ENCODE measurements around the gene DPP6.
"Not testable (repeated sequence)": the region's sequence is repeated elsewhere in the genome, so short reads cannot be mapped to it uniquely, and the experiment has no call there.

DPP6 gene

GRCh38 chr7:154051643-154052529 is at the start of gene DPP6:
DPP6 (plus strand) TSS chr7:154052398.
- H3K36me3 ChIP-seq (ENCODE audit: control insufficient read depth in 1 of 2, insufficient read depth in 2 of 2, low read length in 2 of 2); H3K27me3 ChIP-seq (ENCODE audit: control insufficient read depth in 1 of 2, insufficient read depth in 2 of 2, low read length in 2 of 2); H3K4me3 ChIP-seq (ENCODE audit: low read depth in 1 of 2, low read length in 2 of 2); H3K9me3 ChIP-seq (ENCODE audit: control insufficient read depth in 1 of 2, low read length in 2 of 2); H3K4me1 ChIP-seq (ENCODE audit: control insufficient read depth in 1 of 2, insufficient read depth in 2 of 2, low read length in 2 of 2); H3K9ac ChIP-seq (ENCODE audit: low read depth in 1 of 2, low read length in 2 of 2); H3K27ac ChIP-seq (ENCODE audit: low read depth, low read length): not testable (repeated sequence)

DNA sequence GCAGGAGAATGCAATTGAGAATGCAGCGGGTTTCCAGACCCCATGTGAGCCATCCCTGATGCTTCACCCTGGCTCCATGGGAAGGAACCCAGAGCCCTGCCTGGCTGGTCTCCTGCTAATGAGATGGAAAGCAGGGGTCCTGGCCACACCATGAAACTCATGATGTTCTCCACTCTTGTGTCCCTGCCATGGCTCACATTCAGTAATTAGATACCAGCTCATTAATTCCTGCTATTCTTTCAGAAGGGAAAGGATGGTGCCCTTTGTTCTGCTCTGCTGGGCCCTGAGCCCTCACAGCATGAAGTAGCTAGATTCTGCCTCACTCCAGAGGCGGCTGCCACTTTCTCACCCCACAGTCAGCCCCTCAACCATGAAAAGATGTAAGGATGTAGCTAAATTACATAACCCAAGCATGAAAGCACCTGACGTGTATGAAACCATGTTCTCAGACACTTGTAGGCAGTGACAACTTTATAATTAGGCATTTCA is 42.7 kb upstream of the DPP6 start:
- not testable (repeated sequence) for H3K4me1 ChIP-seq (ENCODE audit: control insufficient read depth in 1 of 2, insufficient read depth in 2 of 2, low read length in 2 of 2); H3K4me3 ChIP-seq (ENCODE audit: low read depth in 1 of 2, low read length in 2 of 2); H3K9ac ChIP-seq (ENCODE audit: low read depth in 1 of 2, low read length in 2 of 2); H3K9me3 ChIP-seq (ENCODE audit: control insufficient read depth in 1 of 2, low read length in 2 of 2); H3K27ac ChIP-seq (ENCODE audit: low read depth, low read length); H3K27me3 ChIP-seq (ENCODE audit: control insufficient read depth in 1 of 2, insufficient read depth in 2 of 2, low read length in 2 of 2); H3K36me3 ChIP-seq (ENCODE audit: control insufficient read depth in 1 of 2, insufficient read depth in 2 of 2, low read length in 2 of 2)

DNA sequence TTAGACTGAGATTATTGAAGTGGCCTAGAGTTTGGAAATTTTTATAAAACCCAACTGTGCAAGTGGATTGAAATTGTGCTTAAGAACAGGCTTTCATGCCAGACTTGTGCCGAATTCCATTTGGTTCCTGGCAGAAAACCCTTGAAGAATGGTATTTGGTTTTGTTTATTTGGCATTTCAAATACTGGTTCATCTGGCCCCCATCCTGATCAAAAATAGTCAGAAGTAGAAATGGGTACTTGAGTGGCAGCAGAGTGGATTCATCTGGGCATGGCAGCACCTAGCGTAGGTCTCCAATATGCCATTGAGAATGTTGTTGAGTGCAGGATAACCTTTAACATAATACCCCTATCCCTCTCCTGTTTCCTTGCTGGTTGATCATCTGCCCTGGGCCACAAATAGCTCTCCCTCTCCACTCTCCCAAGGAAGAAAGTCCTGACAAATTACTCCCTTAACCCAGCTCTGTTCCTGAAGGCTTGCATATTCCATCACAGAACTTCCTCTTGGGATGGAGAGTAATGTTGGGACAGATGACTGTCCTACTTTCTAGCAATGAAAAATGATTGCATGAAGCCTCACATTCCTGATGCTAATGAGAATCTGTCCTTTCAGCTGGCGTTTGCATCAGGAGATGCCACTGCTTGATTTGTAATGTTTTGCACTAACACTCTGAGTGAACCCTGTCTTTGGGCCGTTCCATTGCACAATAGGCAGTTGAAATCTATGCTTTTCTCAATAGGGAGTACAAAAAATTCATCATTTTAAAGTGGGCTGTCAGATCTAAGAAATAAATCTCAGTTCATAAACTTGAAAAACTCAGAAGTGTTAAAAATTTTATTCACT is 41.3 kb upstream of the DPP6 start:
- H3K9me3 ChIP-seq (ENCODE audit: control insufficient read depth in 1 of 2, low read length in 2 of 2); H3K27me3 ChIP-seq (ENCODE audit: control insufficient read depth in 1 of 2, insufficient read depth in 2 of 2, low read length in 2 of 2); H3K4me3 ChIP-seq (ENCODE audit: low read depth in 1 of 2, low read length in 2 of 2); H3K36me3 ChIP-seq (ENCODE audit: control insufficient read depth in 1 of 2, insufficient read depth in 2 of 2, low read length in 2 of 2); H3K27ac ChIP-seq (ENCODE audit: low read depth, low read length); H3K9ac ChIP-seq (ENCODE audit: low read depth in 1 of 2, low read length in 2 of 2); H3K4me1 ChIP-seq (ENCODE audit: control insufficient read depth in 1 of 2, insufficient read depth in 2 of 2, low read length in 2 of 2): not testable (repeated sequence)

DNA sequence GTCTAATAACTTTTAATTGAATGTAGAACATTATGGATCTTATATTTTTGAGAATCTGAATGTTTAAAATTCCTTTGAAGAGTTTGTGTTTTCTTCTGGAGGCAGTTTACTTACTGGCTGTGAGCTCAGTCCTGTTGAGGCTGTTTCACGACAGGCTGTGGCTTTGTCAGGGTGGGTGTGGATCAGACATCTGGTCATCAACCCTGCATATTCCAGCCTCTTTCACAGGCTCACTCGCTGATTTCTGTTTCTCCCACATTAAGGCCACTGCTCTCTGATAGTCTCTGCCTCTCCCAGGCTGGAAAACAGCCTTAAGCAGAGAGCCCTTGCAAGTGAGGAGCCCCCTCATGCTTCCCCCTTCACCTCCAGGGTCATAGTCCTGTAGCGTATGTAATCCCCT is 39.4 kb upstream of the DPP6 start:
- H3K36me3 ChIP-seq (ENCODE audit: control insufficient read depth in 1 of 2, insufficient read depth in 2 of 2, low read length in 2 of 2); H3K9me3 ChIP-seq (ENCODE audit: control insufficient read depth in 1 of 2, low read length in 2 of 2); H3K4me3 ChIP-seq (ENCODE audit: low read depth in 1 of 2, low read length in 2 of 2); H3K9ac ChIP-seq (ENCODE audit: low read depth in 1 of 2, low read length in 2 of 2); H3K4me1 ChIP-seq (ENCODE audit: control insufficient read depth in 1 of 2, insufficient read depth in 2 of 2, low read length in 2 of 2); H3K27me3 ChIP-seq (ENCODE audit: control insufficient read depth in 1 of 2, insufficient read depth in 2 of 2, low read length in 2 of 2); H3K27ac ChIP-seq (ENCODE audit: low read depth, low read length): not testable (repeated sequence)

GRCh38 chr7:154015636-154016035 is 36.6 kb upstream of the DPP6 start:
- H3K9me3 ChIP-seq (ENCODE audit: control insufficient read depth in 1 of 2, low read length in 2 of 2); H3K9ac ChIP-seq (ENCODE audit: low read depth in 1 of 2, low read length in 2 of 2); H3K36me3 ChIP-seq (ENCODE audit: control insufficient read depth in 1 of 2, insufficient read depth in 2 of 2, low read length in 2 of 2); H3K4me3 ChIP-seq (ENCODE audit: low read depth in 1 of 2, low read length in 2 of 2); H3K4me1 ChIP-seq (ENCODE audit: control insufficient read depth in 1 of 2, insufficient read depth in 2 of 2, low read length in 2 of 2); H3K27ac ChIP-seq (ENCODE audit: low read depth, low read length); H3K27me3 ChIP-seq (ENCODE audit: control insufficient read depth in 1 of 2, insufficient read depth in 2 of 2, low read length in 2 of 2): not testable (repeated sequence)

DNA sequence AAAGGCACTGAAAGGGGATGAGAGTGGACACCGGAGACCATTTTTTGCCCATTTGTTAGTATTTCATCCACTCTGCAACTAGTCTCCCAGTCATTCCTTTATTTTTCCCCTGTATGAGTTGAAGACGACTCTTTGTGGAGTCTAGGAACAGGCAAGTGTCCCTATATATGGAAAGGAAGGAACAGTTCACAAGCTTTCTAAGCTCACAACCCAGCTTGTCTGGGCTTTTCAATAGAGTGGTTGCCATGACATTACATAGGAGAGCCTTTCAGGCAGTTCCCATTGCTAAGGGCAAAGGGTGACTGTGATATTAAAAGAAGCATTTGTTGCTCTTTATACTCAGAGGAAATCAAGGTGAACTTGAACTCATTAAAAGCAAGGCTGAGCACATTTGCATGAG is 33.8 kb upstream of the DPP6 start:
- not testable (repeated sequence) for H3K36me3 ChIP-seq (ENCODE audit: control insufficient read depth in 1 of 2, insufficient read depth in 2 of 2, low read length in 2 of 2); H3K9ac ChIP-seq (ENCODE audit: low read depth in 1 of 2, low read length in 2 of 2); H3K4me3 ChIP-seq (ENCODE audit: low read depth in 1 of 2, low read length in 2 of 2); H3K27ac ChIP-seq (ENCODE audit: low read depth, low read length); H3K27me3 ChIP-seq (ENCODE audit: control insufficient read depth in 1 of 2, insufficient read depth in 2 of 2, low read length in 2 of 2); H3K9me3 ChIP-seq (ENCODE audit: control insufficient read depth in 1 of 2, low read length in 2 of 2); H3K4me1 ChIP-seq (ENCODE audit: control insufficient read depth in 1 of 2, insufficient read depth in 2 of 2, low read length in 2 of 2)

DNA sequence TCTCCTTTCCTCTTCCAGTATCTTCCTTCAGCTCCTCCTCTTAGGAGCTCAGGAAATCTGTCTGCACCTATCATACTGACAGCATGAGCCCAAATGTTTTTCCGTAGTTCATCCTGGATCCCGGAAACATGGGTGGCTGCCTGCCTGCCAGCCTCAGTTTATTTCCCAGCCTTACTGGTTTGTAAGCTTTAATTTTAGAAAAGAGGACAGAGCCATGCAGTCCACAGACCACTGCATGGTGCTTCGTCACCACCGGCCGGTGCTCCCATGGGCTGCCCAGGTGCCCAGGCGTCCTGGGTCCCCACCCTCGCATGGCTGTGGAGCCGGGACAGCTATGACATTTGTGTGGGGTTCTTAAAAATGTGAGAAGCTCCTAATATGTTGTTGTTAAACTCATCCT is 24.4 kb upstream of the DPP6 start:
- H3K4me1 ChIP-seq (ENCODE audit: control insufficient read depth in 1 of 2, insufficient read depth in 2 of 2, low read length in 2 of 2); H3K36me3 ChIP-seq (ENCODE audit: control insufficient read depth in 1 of 2, insufficient read depth in 2 of 2, low read length in 2 of 2); H3K27me3 ChIP-seq (ENCODE audit: control insufficient read depth in 1 of 2, insufficient read depth in 2 of 2, low read length in 2 of 2); H3K27ac ChIP-seq (ENCODE audit: low read depth, low read length); H3K9ac ChIP-seq (ENCODE audit: low read depth in 1 of 2, low read length in 2 of 2); H3K4me3 ChIP-seq (ENCODE audit: low read depth in 1 of 2, low read length in 2 of 2); H3K9me3 ChIP-seq (ENCODE audit: control insufficient read depth in 1 of 2, low read length in 2 of 2): not testable (repeated sequence)

- not testable (repeated sequence) for H3K9me3 ChIP-seq (ENCODE audit: control insufficient read depth in 1 of 2, low read length in 2 of 2); H3K9ac ChIP-seq (ENCODE audit: low read depth in 1 of 2, low read length in 2 of 2); H3K4me1 ChIP-seq (ENCODE audit: control insufficient read depth in 1 of 2, insufficient read depth in 2 of 2, low read length in 2 of 2); H3K36me3 ChIP-seq (ENCODE audit: control insufficient read depth in 1 of 2, insufficient read depth in 2 of 2, low read length in 2 of 2); H3K4me3 ChIP-seq (ENCODE audit: low read depth in 1 of 2, low read length in 2 of 2); H3K27me3 ChIP-seq (ENCODE audit: control insufficient read depth in 1 of 2, insufficient read depth in 2 of 2, low read length in 2 of 2); H3K27ac ChIP-seq (ENCODE audit: low read depth, low read length)
These were observed 21.6 kb upstream of the DPP6 start for GRCh38 chr7:154030476-154031080.

DNA sequence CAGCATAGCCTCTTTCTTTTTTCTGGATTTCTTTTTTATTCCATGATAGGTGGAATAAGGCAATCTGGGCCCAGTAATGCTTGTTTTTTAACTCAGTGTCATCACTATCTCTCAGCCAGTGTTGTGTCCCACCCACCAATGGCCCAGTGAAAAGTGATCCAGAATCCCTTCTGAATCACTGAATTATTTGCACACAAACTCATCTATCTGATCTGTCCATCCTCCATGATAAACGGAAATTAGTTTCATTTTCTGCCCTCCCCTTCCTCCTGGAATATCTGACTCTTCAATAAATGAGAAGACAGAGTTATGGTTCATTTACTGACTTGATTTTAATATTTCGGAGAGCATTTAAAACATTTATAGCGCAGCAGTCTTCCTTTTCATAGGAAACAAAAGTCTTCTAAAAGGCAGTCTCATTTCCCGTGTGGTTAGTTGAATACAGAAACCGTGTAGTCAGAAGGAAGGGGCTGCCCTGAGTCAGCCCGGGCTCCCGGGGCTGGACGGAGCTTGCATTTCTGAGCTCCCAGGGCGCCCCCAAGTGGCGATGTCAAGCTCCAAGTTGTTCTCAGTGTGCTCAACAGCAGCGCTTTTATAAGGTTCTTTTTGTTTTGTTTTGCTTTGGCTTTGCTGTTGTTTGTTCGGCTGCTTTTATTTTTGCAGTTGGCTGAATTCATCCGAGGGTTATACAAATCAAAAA is 12.6 kb upstream of the DPP6 start:
- not testable (repeated sequence) for H3K27me3 ChIP-seq (ENCODE audit: control insufficient read depth in 1 of 2, insufficient read depth in 2 of 2, low read length in 2 of 2); H3K36me3 ChIP-seq (ENCODE audit: control insufficient read depth in 1 of 2, insufficient read depth in 2 of 2, low read length in 2 of 2); H3K27ac ChIP-seq (ENCODE audit: low read depth, low read length); H3K9me3 ChIP-seq (ENCODE audit: control insufficient read depth in 1 of 2, low read length in 2 of 2); H3K4me3 ChIP-seq (ENCODE audit: low read depth in 1 of 2, low read length in 2 of 2); H3K4me1 ChIP-seq (ENCODE audit: control insufficient read depth in 1 of 2, insufficient read depth in 2 of 2, low read length in 2 of 2); H3K9ac ChIP-seq (ENCODE audit: low read depth in 1 of 2, low read length in 2 of 2)

DNA sequence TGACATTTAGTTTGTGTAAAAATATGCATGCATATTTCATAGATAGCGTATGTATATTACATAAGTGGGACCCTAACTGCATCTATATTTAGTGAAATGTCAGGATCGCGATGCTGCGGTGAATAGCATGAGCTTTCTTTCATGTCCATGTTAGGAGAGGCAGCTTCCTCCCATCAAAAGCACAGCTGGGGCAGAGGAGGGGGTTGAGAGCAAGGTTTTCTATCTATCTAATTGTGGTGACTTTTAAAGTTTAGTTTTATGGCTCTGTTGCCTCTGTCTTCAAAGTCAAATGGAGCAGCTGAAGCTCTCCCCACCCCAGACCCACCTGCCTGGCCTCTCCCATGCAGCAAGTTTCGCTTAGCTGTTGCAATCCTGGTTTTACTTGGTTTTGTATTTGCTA is 1.8 kb upstream of the DPP6 start:
- not testable (repeated sequence) for H3K9me3 ChIP-seq (ENCODE audit: control insufficient read depth in 1 of 2, low read length in 2 of 2); H3K27ac ChIP-seq (ENCODE audit: low read depth, low read length); H3K9ac ChIP-seq (ENCODE audit: low read depth in 1 of 2, low read length in 2 of 2); H3K4me1 ChIP-seq (ENCODE audit: control insufficient read depth in 1 of 2, insufficient read depth in 2 of 2, low read length in 2 of 2); H3K4me3 ChIP-seq (ENCODE audit: low read depth in 1 of 2, low read length in 2 of 2); H3K36me3 ChIP-seq (ENCODE audit: control insufficient read depth in 1 of 2, insufficient read depth in 2 of 2, low read length in 2 of 2); H3K27me3 ChIP-seq (ENCODE audit: control insufficient read depth in 1 of 2, insufficient read depth in 2 of 2, low read length in 2 of 2)
